ENCODE results near the gene SDCCAG8. TPM values are rescaled to one million over a fixed set of nuclear protein-coding genes. Genes with fewer than 3 reads are reported as not detected.

SDCCAG8 gene
- total and polyA plus RNA-seq, 2 experiments from 2014 or later: 28.3 to 39.3 TPM

GRCh38 chr1:243292117-243292516, 36.3 kb downstream of the SDCCAG8 start:
- H2AFZ ChIP-seq: no peak overlapping the region

DNA sequence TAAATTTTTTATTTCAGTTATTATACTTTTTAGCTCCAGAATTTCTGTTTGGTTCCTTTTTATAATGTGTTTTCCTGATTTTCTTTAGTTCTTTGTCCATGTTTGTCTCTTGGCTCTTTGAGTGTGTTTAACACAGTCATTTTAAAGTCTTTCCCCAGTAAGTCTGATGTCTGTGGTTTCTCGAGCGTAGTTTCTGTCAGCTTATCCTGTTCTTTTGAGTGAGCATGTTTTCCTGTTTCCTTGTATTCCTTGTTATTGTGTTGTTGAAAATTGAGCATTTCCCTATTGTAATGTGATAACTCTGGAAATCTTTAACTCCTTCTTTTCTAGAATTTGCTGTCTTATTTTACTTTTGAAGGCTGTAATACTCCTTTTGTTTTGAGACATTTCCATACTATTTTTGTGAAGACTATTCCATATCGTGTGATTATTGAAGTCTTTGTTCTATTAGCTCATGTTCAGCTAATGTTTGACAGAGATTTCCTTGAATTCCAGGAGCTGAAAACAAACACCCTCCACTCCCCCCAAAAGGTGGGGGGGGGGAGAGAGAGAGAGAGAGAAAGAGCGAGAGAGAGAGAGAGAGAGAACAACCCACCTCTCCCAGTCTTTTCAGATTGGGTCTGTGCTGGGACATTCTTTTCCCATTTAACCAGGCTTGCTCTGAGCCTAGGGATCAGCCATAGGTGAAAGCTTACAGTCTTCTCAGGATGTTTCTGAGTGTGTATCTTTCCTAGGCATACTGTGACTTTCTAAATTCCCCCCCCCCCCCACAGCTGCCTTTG, 38.3 kb downstream of the SDCCAG8 start:
- no peak overlapping the region for H3K4me2 ChIP-seq

More at GRCh38 chr1:243292117-243292516, 36.3 kb downstream of the SDCCAG8 start:
- WGBS (ENCODE audit: low lambda C conversion rate, missing lambda C conversion rate): 99% methylated on average over 5 of the region's 5 CpGs
- TF ChIP-seq EZH2phosphoT487 (IDR thresholded peaks at IDR 0.05; ENCODE audit: low read depth, severe bottlenecking, unreplicated experiment) (no peak), EZH2 (IDR thresholded peaks at IDR 0.05; ENCODE audit: borderline replicate concordance) (no peak), CTCF (IDR thresholded peaks at IDR 0.05; ENCODE audit: poor library complexity) (no peak)
- Histone ChIP-seq H3K9me3 (ENCODE audit: low read depth) (no peaks in the 10 kb centered on the region), H4K20me1 (ENCODE audit: insufficient read depth, poor library complexity, severe bottlenecking) (no peaks in the 10 kb centered on the region), H3K4me1 (ENCODE audit: insufficient read depth) (no peaks in the 10 kb centered on the region), H3K4me3 (no peak overlapping the region), H3K36me3 (replicated peaks; ENCODE audit: insufficient read depth, low read depth) (no peaks in the 10 kb centered on the region), H3K4me2 (no peak overlapping the region), H3K9me2 (replicated peaks; ENCODE audit: insufficient read depth) (no peaks in the 10 kb centered on the region), H3K27ac (no peak overlapping the region), H3K79me2 (no peaks in the 10 kb centered on the region), H3K27me3 (no peaks in the 10 kb centered on the region)
- DNase-seq (ENCODE audit: low spot score): no peak

GRCh38 chr1:243294723-243295121, 38.9 kb downstream of the SDCCAG8 start:
- no peak overlapping the region for H3K4me2 ChIP-seq
- no peaks in the 10 kb centered on the region for H3K36me3 ChIP-seq (replicated peaks; ENCODE audit: insufficient read depth, low read depth)
- WGBS (ENCODE audit: low lambda C conversion rate, missing lambda C conversion rate): 57% methylated on average over 3 of the region's 3 CpGs

More for the DNA sequence above, 38.3 kb downstream of the SDCCAG8 start:
- peaks cover 6% of the 10 kb centered on the region for H3K9me3 ChIP-seq (ENCODE audit: low read depth)
- H2AFZ ChIP-seq: no peak overlapping the region
- H3K79me2 ChIP-seq: no peaks in the 10 kb centered on the region
- H4K20me1 ChIP-seq (ENCODE audit: insufficient read depth, poor library complexity, severe bottlenecking): no peaks in the 10 kb centered on the region
- H3K4me3 ChIP-seq: no peak overlapping the region
- no peak for TF ChIP-seq EZH2phosphoT487 (IDR thresholded peaks at IDR 0.05; ENCODE audit: low read depth, severe bottlenecking, unreplicated experiment)
- no peak for TF ChIP-seq EZH2 (IDR thresholded peaks at IDR 0.05; ENCODE audit: borderline replicate concordance)
- no peak for TF ChIP-seq CTCF (IDR thresholded peaks at IDR 0.05; ENCODE audit: poor library complexity)
- no peak for DNase-seq (ENCODE audit: low spot score)
- no peak overlapping the region for H3K27ac ChIP-seq
- no peaks in the 10 kb centered on the region for H3K27me3 ChIP-seq
- H3K36me3 ChIP-seq (replicated peaks; ENCODE audit: insufficient read depth, low read depth): no peaks in the 10 kb centered on the region
- H3K4me1 ChIP-seq (ENCODE audit: insufficient read depth): no peaks in the 10 kb centered on the region
- H3K9me2 ChIP-seq (replicated peaks; ENCODE audit: insufficient read depth): no peaks in the 10 kb centered on the region
- 71% methylated on average over 3 of the region's 4 CpGs for WGBS (ENCODE audit: low lambda C conversion rate, missing lambda C conversion rate)

More at GRCh38 chr1:243294723-243295121, 38.9 kb downstream of the SDCCAG8 start:
- Histone ChIP-seq H3K9me3 (ENCODE audit: low read depth) (peaks cover 7% of the 10 kb centered on the region), H4K20me1 (ENCODE audit: insufficient read depth, poor library complexity, severe bottlenecking) (no peaks in the 10 kb centered on the region), H3K4me1 (ENCODE audit: insufficient read depth) (no peaks in the 10 kb centered on the region), H3K27ac (no peak overlapping the region), H3K9me2 (replicated peaks; ENCODE audit: insufficient read depth) (no peaks in the 10 kb centered on the region), H2AFZ (no peak overlapping the region), H3K4me3 (no peak overlapping the region), H3K79me2 (no peaks in the 10 kb centered on the region), H3K27me3 (no peaks in the 10 kb centered on the region)
- DNase-seq (ENCODE audit: low spot score): no peak
- TF ChIP-seq CTCF (IDR thresholded peaks at IDR 0.05; ENCODE audit: poor library complexity) (no peak), EZH2 (IDR thresholded peaks at IDR 0.05; ENCODE audit: borderline replicate concordance) (no peak), EZH2phosphoT487 (IDR thresholded peaks at IDR 0.05; ENCODE audit: low read depth, severe bottlenecking, unreplicated experiment) (no peak)
